Stimulated activated CD8-positive, alpha-beta memory T cell treated with anti-CD3 and anti-CD28 coated beads, Interleukin-12 subunit alpha, Interleukin-12 subunit beta, amount 100 ng/mL, for 4 hours (primary cell): ENCODE results near the gene TMEM107.
"Not testable (repeated sequence)": the region's sequence is repeated elsewhere in the genome, so short reads cannot be mapped to it uniquely, and the experiment has no call there.

ENCODE experiments used
- DNase-seq: peaks from one replicate; pipeline ENCODE4 v3.0.0-alpha.2; 2020; ENCODE audit warnings: low read depth

TMEM107 gene

GRCh38 chr17:8189711-8190477 is 13.7 kb upstream of the TMEM107 start, which contains the start of gene BORCS6:
TSS of gene BORCS6 (minus strand) at chr17:8190180. CDS start at chr17:8190140, 40 bp downstream.
- DNase-seq = peak; percentile 87

GRCh38 chr17:8189041-8189710 is 13.0 kb upstream of the TMEM107 start:
- DNase-seq = no peak

- no peak for DNase-seq
These were observed 12.2 kb upstream of the TMEM107 start for GRCh38 chr17:8188263-8188839.

- DNase-seq = peak; percentile 80
These were observed 11.5 kb upstream of the TMEM107 start for GRCh38 chr17:8187517-8188262.

- DNase-seq = peak; percentile 84
These were observed 10.8 kb upstream of the TMEM107 start for GRCh38 chr17:8186787-8187516.

- DNase-seq = no peak
These were observed 10.2 kb upstream of the TMEM107 start for GRCh38 chr17:8186446-8186786.

GRCh38 chr17:8185582-8186445 is 9.6 kb upstream of the TMEM107 start:
- DNase-seq = peak; percentile 82

- DNase-seq = no peak
These were observed 985 bp upstream of the TMEM107 start for GRCh38 chr17:8176998-8177731.

- no peak for DNase-seq
These were observed 384 bp downstream of the TMEM107 start for GRCh38 chr17:8175795-8176196.

- no peak for DNase-seq
These were observed 2.3 kb downstream of the TMEM107 start for GRCh38 chr17:8173871-8174322.

GRCh38 chr17:8173056-8173870 is 2.9 kb downstream of the TMEM107 start:
- DNase-seq = no peak

GRCh38 chr17:8170186-8170585 is 6.0 kb downstream of the TMEM107 start:
- not testable (repeated sequence) for DNase-seq

- no peak for DNase-seq
These were observed 8.7 kb downstream of the TMEM107 start for GRCh38 chr17:8167526-8167925.

GRCh38 chr17:8166731-8167130 is 9.4 kb downstream of the TMEM107 start:
- no peak for DNase-seq

- no peak for DNase-seq
These were observed 11.4 kb downstream of the TMEM107 start for GRCh38 chr17:8164815-8165131.

- no peak for DNase-seq
These were observed 12.0 kb downstream of the TMEM107 start for GRCh38 chr17:8163978-8164814.

- DNase-seq = no peak
These were observed 12.9 kb downstream of the TMEM107 start for GRCh38 chr17:8162997-8163977.
